Measurements from ENCODE around the gene ASB11. TPM values are rescaled to one million over a fixed set of nuclear protein-coding genes. Genes with fewer than 3 reads are reported as not detected.

The ASB11 gene
- total RNA-seq, 1 donor from 2014 or later: not detected

GRCh38 chrX:15320297-15320696 is 4.9 kb upstream of the ASB11 start:
- H3F3A ChIP-seq (ENCODE audit: low read depth): no peaks in the 10 kb centered on the region
- H3K36me3 ChIP-seq: peaks cover 10% of the 10 kb centered on the region
- TF ChIP-seq EZH2phosphoT487 (IDR thresholded peaks at IDR 0.05) (no peak), CTCF (IDR thresholded peaks at IDR 0.05) (no peak), EZH2 (IDR thresholded peaks at IDR 0.05) (no peak)
- no peak overlapping the region for H3K27ac Mint-ChIP-seq
- no peak overlapping the region for H3K4me3 Mint-ChIP-seq
- H3K4me1 Mint-ChIP-seq: no peaks in the 10 kb centered on the region
- no peaks in the 10 kb centered on the region for H3K79me2 ChIP-seq (ENCODE audit: low read depth)
- H4K20me1 ChIP-seq (ENCODE audit: low read depth): no peaks in the 10 kb centered on the region
- H3K27me3 Mint-ChIP-seq (ENCODE audit: insufficient read depth, low read depth): no peaks in the 10 kb centered on the region
- no peaks in the 10 kb centered on the region for H3K9me3 ChIP-seq (ENCODE audit: low read depth)
- no peak overlapping the region for H2AFZ ChIP-seq (replicated peaks)
- H3K27me3 ChIP-seq: no peaks in the 10 kb centered on the region
- no peak overlapping the region for H3K9ac ChIP-seq
- H3K27ac ChIP-seq: no peak overlapping the region
- H3K4me1 ChIP-seq: no peaks in the 10 kb centered on the region
- H3K4me3 ChIP-seq: no peak overlapping the region
- peaks cover 13% of the 10 kb centered on the region for H3K36me3 Mint-ChIP-seq
- H3K4me2 ChIP-seq: no peak overlapping the region
- no peaks in the 10 kb centered on the region for H3K9me3 Mint-ChIP-seq
- no peak for DNase-seq (ENCODE audit: low spot score)

GRCh38 chrX:15319075-15319474 is 3.6 kb upstream of the ASB11 start:
- H3K79me2 ChIP-seq (ENCODE audit: low read depth): no peaks in the 10 kb centered on the region
- Mint-ChIP-seq H3K27ac (no peak overlapping the region), H3K36me3 (peaks cover 10% of the 10 kb centered on the region), H3K9me3 (no peaks in the 10 kb centered on the region), H3K4me1 (no peaks in the 10 kb centered on the region), H3K4me3 (no peak overlapping the region), H3K27me3 (ENCODE audit: insufficient read depth, low read depth) (no peaks in the 10 kb centered on the region)
- H3K4me3 ChIP-seq: no peak overlapping the region
- no peak overlapping the region for H3K9ac ChIP-seq
- H3F3A ChIP-seq (ENCODE audit: low read depth): no peaks in the 10 kb centered on the region
- TF ChIP-seq EZH2phosphoT487 (IDR thresholded peaks at IDR 0.05) (no peak), EZH2 (IDR thresholded peaks at IDR 0.05) (no peak), CTCF (IDR thresholded peaks at IDR 0.05) (no peak)
- no peak overlapping the region for H3K4me2 ChIP-seq
- H3K9me3 ChIP-seq (ENCODE audit: low read depth): no peaks in the 10 kb centered on the region
- peaks cover 10% of the 10 kb centered on the region for H3K36me3 ChIP-seq
- H2AFZ ChIP-seq (replicated peaks): no peak overlapping the region
- no peaks in the 10 kb centered on the region for H4K20me1 ChIP-seq (ENCODE audit: low read depth)
- no peak overlapping the region for H3K27ac ChIP-seq
- no peak for DNase-seq (ENCODE audit: low spot score)
- H3K27me3 ChIP-seq: no peaks in the 10 kb centered on the region
- H3K4me1 ChIP-seq: no peaks in the 10 kb centered on the region

DNA sequence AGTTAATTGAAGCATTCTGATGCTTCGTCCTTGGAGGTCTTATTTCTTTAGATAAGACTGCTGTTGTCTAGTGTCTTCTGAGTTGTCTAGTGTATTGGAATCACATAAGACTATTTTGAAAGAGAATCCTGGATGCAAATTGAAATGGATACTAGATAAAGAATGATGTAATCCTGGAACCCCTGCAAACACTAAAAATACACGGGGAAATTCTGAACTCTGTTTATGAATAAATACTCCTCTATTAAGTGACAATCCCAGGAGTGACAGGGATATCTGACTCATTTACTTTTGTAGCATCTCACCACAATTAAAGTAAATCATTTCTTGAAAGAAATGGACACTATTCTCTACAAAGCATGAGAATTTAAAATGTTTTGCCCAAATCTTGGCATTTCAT is 968 bp downstream of the ASB11 start:
- no peak overlapping the region for H3K4me2 ChIP-seq
- Mint-ChIP-seq H3K4me1 (no peaks in the 10 kb centered on the region), H3K27me3 (ENCODE audit: insufficient read depth, low read depth) (no peaks in the 10 kb centered on the region), H3K36me3 (no peaks in the 10 kb centered on the region), H3K4me3 (no peak overlapping the region), H3K9me3 (no peaks in the 10 kb centered on the region), H3K27ac (no peak overlapping the region)
- H4K20me1 ChIP-seq (ENCODE audit: low read depth): no peaks in the 10 kb centered on the region
- no peak overlapping the region for H3K27ac ChIP-seq
- H3K4me3 ChIP-seq: no peak overlapping the region
- no peak overlapping the region for H2AFZ ChIP-seq (replicated peaks)
- H3K27me3 ChIP-seq: no peaks in the 10 kb centered on the region
- H3K9me3 ChIP-seq (ENCODE audit: low read depth): no peaks in the 10 kb centered on the region
- H3F3A ChIP-seq (ENCODE audit: low read depth): no peaks in the 10 kb centered on the region
- no peak overlapping the region for H3K9ac ChIP-seq
- H3K36me3 ChIP-seq: peaks cover 4% of the 10 kb centered on the region
- no peak for TF ChIP-seq EZH2phosphoT487 (IDR thresholded peaks at IDR 0.05)
- no peak for TF ChIP-seq CTCF (IDR thresholded peaks at IDR 0.05)
- TF ChIP-seq EZH2 (IDR thresholded peaks at IDR 0.05): no peak
- DNase-seq (ENCODE audit: low spot score): no peak
- no peaks in the 10 kb centered on the region for H3K4me1 ChIP-seq
- H3K79me2 ChIP-seq (ENCODE audit: low read depth): no peaks in the 10 kb centered on the region
